AG08396 (cell line): Measurements from ENCODE around the gene METTL17.
"Not testable (repeated sequence)": the region's sequence is repeated elsewhere in the genome, so short reads cannot be mapped to it uniquely, and the experiment has no call there.

Source experiments
- DNase-seq: peaks from one replicate; pipeline ENCODE4 v3.0.0; 2012; ENCODE audit warnings: low spot score, mixed read lengths

The METTL17 gene

GRCh38 chr14:21024585-21025370 is 35.0 kb downstream of the METTL17 start, which contains the start of gene NDRG2:
NDRG2 (minus strand) TSS chr14:21025061; CDS start chr14:21023315, 1,746 bp downstream.
- DNase-seq, result peak; percentile 49

- no peak for DNase-seq
Observed at GRCh38 chr14:21025371-21026273, 35.8 kb downstream of the METTL17 start.

- DNase-seq, result no peak
Observed at GRCh38 chr14:21026274-21026987, 36.7 kb downstream of the METTL17 start.

- no peak for DNase-seq
Observed at GRCh38 chr14:21026988-21027315, 37.2 kb downstream of the METTL17 start.

- no peak for DNase-seq
Observed at GRCh38 chr14:21029917-21030316, 40.1 kb downstream of the METTL17 start, which contains the start of gene TPPP2. TPPP2 (plus strand) TSS chr14:21030217; CDS start chr14:21030582, 365 bp downstream.

- no peak for DNase-seq
Observed at GRCh38 chr14:21030531-21030930, 40.8 kb downstream of the METTL17 start.

GRCh38 chr14:21032326-21033132 is 42.7 kb downstream of the METTL17 start:
- no peak for DNase-seq

GRCh38 chr14:21033133-21033698 is 43.4 kb downstream of the METTL17 start:
- DNase-seq, result no peak

GRCh38 chr14:21034707-21035106 is 44.9 kb downstream of the METTL17 start, which contains the start of gene RNASE13:
RNASE13 (minus strand) TSS chr14:21034807; CDS start chr14:21034288, 519 bp downstream.
- no peak for DNase-seq

- DNase-seq, result no peak
Observed at GRCh38 chr14:21036751-21037150, 47.0 kb downstream of the METTL17 start.

- DNase-seq, result no peak
Observed at GRCh38 chr14:21037156-21037555, 47.4 kb downstream of the METTL17 start.

- DNase-seq, result no peak
Observed at GRCh38 chr14:21038441-21039422, 49.0 kb downstream of the METTL17 start.

GRCh38 chr14:21039585-21040369 is 50.0 kb downstream of the METTL17 start:
- peak; percentile 61 for DNase-seq

- no peak for DNase-seq
Observed at GRCh38 chr14:21040370-21040925, 50.7 kb downstream of the METTL17 start.

- DNase-seq, result not testable (repeated sequence)
Observed at GRCh38 chr14:21040941-21041340, 51.2 kb downstream of the METTL17 start.

GRCh38 chr14:21041676-21042433 is 52.1 kb downstream of the METTL17 start, which contains the start of gene RNASE7:
RNASE7 (plus strand) TSS chr14:21042362; CDS start chr14:21042993, 631 bp downstream.
- no peak for DNase-seq

- DNase-seq, result no peak
Observed at GRCh38 chr14:21042918-21043317, 53.1 kb downstream of the METTL17 start.
